ENCODE measurements around the gene PHIP.

PHIP gene

DNA sequence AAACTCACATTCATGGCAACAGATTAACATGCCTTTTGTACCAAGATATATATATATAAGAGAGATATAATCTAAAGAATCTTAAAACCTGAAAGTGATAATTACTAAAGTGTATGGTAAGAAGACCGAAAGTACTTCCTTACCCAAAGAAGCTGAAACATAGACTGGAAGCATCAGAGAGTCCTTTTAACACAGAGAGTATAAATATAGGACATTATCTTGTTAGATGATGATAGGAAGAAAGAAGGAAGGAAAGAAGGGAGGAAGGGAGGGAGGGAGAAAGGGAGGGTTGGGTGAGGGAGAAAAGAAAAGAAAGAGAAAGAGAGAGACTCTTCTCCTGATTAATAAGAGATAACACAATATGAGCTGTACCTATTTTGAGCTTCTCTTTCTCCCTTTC, 68.2 kb downstream of the PHIP start:
- CTCF ChIA-PET = interaction anchor here (0.6 kb wide), 1 partner anchor 54 kb away, joined by 5 read pairs; no protein-coding TSS in a partner anchor
- TF ChIP-seq, protein P1, sequence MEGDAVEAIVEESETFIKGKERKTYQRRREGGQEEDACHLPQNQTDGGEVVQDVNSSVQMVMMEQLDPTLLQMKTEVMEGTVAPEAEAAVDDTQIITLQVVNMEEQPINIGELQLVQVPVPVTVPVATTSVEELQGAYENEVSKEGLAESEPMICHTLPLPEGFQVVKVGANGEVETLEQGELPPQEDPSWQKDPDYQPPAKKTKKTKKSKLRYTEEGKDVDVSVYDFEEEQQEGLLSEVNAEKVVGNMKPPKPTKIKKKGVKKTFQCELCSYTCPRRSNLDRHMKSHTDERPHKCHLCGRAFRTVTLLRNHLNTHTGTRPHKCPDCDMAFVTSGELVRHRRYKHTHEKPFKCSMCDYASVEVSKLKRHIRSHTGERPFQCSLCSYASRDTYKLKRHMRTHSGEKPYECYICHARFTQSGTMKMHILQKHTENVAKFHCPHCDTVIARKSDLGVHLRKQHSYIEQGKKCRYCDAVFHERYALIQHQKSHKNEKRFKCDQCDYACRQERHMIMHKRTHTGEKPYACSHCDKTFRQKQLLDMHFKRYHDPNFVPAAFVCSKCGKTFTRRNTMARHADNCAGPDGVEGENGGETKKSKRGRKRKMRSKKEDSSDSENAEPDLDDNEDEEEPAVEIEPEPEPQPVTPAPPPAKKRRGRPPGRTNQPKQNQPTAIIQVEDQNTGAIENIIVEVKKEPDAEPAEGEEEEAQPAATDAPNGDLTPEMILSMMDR (conservative IDR thresholded peaks at IDR 0.05; ENCODE audit: low read depth) = no peak
- DNase-seq (ENCODE audit: low spot score) = no peak
- POLR2A ChIA-PET (ENCODE audit: low non-redundant PET) = no interaction called here
- no peak overlapping the region for H3K27ac ChIP-seq

DNA sequence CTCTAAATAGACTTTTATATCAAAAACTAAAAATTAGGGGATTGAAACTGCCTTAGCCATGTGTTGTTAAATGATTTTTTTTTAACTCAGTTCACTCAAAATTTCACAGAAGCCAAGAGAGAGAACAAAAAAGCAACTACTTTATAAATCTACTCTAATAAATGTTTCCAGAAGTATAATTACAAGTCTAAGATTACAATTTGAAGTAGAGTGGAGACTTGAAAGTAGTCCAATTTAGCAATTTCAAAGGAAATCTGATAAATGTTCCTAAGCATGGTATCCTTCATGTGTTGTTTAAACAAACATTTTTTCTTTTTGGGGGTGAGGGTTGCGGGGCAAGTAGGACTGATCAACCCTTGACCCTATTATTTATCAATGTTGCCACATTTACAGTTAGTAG, 72.6 kb downstream of the PHIP start:
- CTCF ChIA-PET = interaction anchor here (0.7 kb wide), 1 partner anchor 314 kb away, joined by 3 read pairs; no protein-coding TSS in a partner anchor
- no peak overlapping the region for H3K27ac ChIP-seq
- TF ChIP-seq, protein P1 (conservative IDR thresholded peaks at IDR 0.05; ENCODE audit: low read depth) = no peak
- POLR2A ChIA-PET (ENCODE audit: low non-redundant PET) = no interaction called here
- DNase-seq (ENCODE audit: low spot score) = no peak

DNA sequence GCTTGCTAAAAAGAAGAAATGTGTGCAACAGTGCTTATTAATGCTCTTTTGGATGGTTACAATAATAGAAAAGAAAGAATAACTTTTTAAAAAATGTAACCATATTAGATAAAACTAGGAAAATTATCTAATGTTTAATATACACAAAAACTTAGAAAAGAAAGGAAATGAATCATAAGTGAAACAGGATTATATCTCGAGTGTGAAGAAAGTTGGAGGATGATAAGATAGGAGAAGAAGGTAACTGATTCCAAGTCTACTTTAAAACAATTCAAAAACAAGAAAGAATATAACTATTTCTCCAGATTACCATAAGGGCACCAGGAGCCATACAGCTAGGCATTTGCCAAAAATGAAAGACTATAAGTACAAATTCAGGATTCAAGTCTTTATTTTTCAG, 73.0 kb downstream of the PHIP start:
- CTCF ChIA-PET = interaction anchor here (0.7 kb wide), 1 partner anchor 314 kb away, joined by 3 read pairs; no protein-coding TSS in a partner anchor

DNA sequence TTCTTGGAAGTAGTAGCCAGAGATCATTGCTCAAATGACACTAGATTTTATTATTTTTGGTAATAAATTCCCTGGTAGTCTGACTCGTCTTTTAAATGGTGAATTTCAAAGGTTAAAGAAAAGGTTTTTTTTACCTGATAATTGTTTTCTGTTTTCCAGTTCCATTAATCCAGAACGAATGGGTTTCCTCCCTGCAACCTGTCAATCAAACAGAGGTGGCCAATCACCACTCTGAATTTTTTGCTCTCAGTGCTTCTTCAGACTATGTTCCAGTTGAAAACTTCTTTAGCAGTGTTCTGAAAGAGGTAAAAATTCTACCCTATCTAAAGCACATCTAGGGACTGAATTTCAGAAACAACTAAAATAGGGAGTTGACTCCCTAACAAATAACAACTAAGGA, 73.8 kb downstream of the PHIP start:
- CTCF ChIA-PET = no interaction called here
- TF ChIP-seq, protein P1 (conservative IDR thresholded peaks at IDR 0.05; ENCODE audit: low read depth) = no peak
- no peak overlapping the region for H3K27ac ChIP-seq
- POLR2A ChIA-PET (ENCODE audit: low non-redundant PET) = no interaction called here
- DNase-seq (ENCODE audit: low spot score) = no peak

More for the DNA sequence above, 73.0 kb downstream of the PHIP start:
- H3K27ac ChIP-seq = no peak overlapping the region
- TF ChIP-seq, protein P1 (conservative IDR thresholded peaks at IDR 0.05; ENCODE audit: low read depth) = no peak
- POLR2A ChIA-PET (ENCODE audit: low non-redundant PET) = no interaction called here
- DNase-seq (ENCODE audit: low spot score) = no peak

DNA sequence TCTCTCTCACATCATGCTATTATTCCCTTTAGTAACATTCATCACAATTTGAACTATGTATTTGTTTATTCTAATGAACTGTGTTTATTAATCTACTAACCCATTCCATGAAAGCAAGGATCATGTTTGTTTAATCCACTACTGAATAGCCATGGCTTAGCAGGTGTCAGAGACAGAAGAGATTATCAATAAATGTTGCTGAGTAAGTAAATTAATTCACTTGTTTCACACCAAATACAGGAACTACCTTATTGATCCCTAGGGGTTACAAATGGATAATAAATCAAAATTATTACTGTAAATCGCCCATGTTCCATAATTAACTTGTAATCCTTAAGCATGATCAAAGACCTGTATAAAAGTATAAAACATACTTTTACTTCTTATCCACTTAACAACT, 76.6 kb downstream of the PHIP start:
- ChIA-PET POLR2A (ENCODE audit: low non-redundant PET) (no interaction called here), CTCF (no interaction called here)
- TF ChIP-seq, protein P1 (conservative IDR thresholded peaks at IDR 0.05; ENCODE audit: low read depth) = no peak
- H3K27ac ChIP-seq = no peak overlapping the region
- DNase-seq (ENCODE audit: low spot score) = no peak

DNA sequence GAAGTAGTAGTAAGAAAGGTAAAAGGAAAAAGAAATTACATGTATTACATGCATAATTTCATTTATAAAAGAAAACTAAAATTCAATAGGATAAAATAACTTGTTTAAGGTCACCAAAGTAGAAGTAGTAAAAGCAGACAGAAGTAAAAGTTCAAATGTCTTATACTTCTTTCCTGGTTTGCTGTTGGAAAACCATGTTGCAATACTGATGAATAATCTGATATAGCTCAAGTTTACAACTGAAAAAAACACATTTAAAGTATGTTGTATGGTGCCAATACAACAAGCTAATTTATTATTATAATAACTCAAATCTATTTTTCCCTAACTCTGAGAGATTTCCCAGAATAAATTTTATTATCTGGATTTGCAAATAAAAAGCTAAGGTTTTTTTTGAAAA, 78.3 kb downstream of the PHIP start:
- no peak overlapping the region for H3K27ac ChIP-seq
- no peak for DNase-seq (ENCODE audit: low spot score)
- TF ChIP-seq, protein P1 (conservative IDR thresholded peaks at IDR 0.05; ENCODE audit: low read depth) = no peak
- POLR2A ChIA-PET (ENCODE audit: low non-redundant PET) = no interaction called here
- CTCF ChIA-PET = interaction anchor here (0.7 kb wide), 1 partner anchor 9 kb away, joined by 6 read pairs; no protein-coding TSS in a partner anchor

DNA sequence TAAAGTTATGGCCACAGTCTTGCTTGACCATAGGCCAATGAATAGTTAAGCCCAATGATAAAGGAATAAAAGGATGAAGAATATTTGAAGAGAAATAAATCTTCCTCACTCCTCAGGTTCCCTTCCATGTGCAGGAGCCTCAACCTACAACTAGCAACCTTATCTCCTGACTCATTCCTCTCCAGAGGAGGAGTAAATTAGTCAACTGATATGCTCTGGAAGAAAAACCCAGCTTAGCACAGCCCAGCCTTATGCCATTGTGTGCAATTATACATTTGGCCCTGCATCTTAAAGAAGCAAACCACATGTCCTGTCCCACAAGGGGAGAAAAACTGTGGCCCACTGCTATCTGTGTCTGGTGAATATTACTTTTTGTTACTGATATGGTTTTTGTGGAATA, 82.1 kb downstream of the PHIP start:
- CTCF ChIA-PET = no interaction called here
- H3K27ac ChIP-seq = no peak overlapping the region
- POLR2A ChIA-PET (ENCODE audit: low non-redundant PET) = no interaction called here
- TF ChIP-seq, protein P1 (conservative IDR thresholded peaks at IDR 0.05; ENCODE audit: low read depth) = no peak
- no peak for DNase-seq (ENCODE audit: low spot score)
